Inflammatory macrophage (primary cell): ENCODE measurements around the gene EGFL8.

Experiments used
- DNase-seq, 2 donors: peaks; one replicate each; pipeline ENCODE4 v3.0.0-alpha.2; 2020 to 2022

Gene EGFL8

GRCh38 chr6:32147401-32148132 is 16.8 kb upstream of the EGFL8 start:
- peak in 1 of 2 donors; percentile 7 for DNase-seq

GRCh38 chr6:32148289-32149091 is 15.9 kb upstream of the EGFL8 start:
- peak; percentile 84 to 88 for DNase-seq

GRCh38 chr6:32149092-32149755 is 15.2 kb upstream of the EGFL8 start:
- no peak for DNase-seq

GRCh38 chr6:32149932-32150870 is 14.2 kb upstream of the EGFL8 start:
- DNase-seq: no peak

GRCh38 chr6:32151181-32151862 is 13.1 kb upstream of the EGFL8 start:
- no peak for DNase-seq

GRCh38 chr6:32151863-32152768 is 12.3 kb upstream of the EGFL8 start, which contains the start of gene PRRT1:
Gene PRRT1 (minus strand): TSS chr6:32151939. CDS start chr6:32151827, 112 bp downstream.
- DNase-seq: no peak

- no peak for DNase-seq
These were observed 11.4 kb upstream of the EGFL8 start for GRCh38 chr6:32152769-32153563.

- DNase-seq: peak; percentile 29 to 34
These were observed 10.6 kb upstream of the EGFL8 start, which contains the start of gene PPT2 for GRCh38 chr6:32153564-32154513. Gene PPT2 (plus strand): TSS chr6:32154141. CDS start chr6:32154595, 454 bp downstream.

- peak in 1 of 2 donors; percentile 43 for DNase-seq
These were observed 9.8 kb upstream of the EGFL8 start for GRCh38 chr6:32154514-32155161.

- no peak for DNase-seq
These were observed 7.5 kb upstream of the EGFL8 start for GRCh38 chr6:32156891-32157290.

GRCh38 chr6:32158052-32158451 is 6.3 kb upstream of the EGFL8 start:
- no peak for DNase-seq

GRCh38 chr6:32163559-32164258 is 686 bp upstream of the EGFL8 start:
- DNase-seq: no peak

GRCh38 chr6:32166411-32167061 is 2.1 kb downstream of the EGFL8 start:
- DNase-seq: no peak

GRCh38 chr6:32167154-32167760 is 2.9 kb downstream of the EGFL8 start:
- DNase-seq: no peak

GRCh38 chr6:32167761-32168262 is 3.4 kb downstream of the EGFL8 start:
- DNase-seq: no peak

GRCh38 chr6:32168350-32168749 is 4.0 kb downstream of the EGFL8 start:
- DNase-seq: no peak
